GM21786 (cell line): ENCODE data around the gene MAPK4.

Source experiments
- ATAC-seq: cut with Tn5 transposase; IDR thresholded peaks from one replicate; pipeline ENCODE4 v1.9.1; 2021; ENCODE audit not compliant: unreplicated experiment

MAPK4 gene

GRCh38 chr18:50622865-50623393, 63.0 kb downstream of the MAPK4 start:
- ATAC-seq, result no peak

GRCh38 chr18:50623694-50624352, 63.9 kb downstream of the MAPK4 start:
- no peak for ATAC-seq

GRCh38 chr18:50624981-50625380, 65.1 kb downstream of the MAPK4 start:
- no peak for ATAC-seq

GRCh38 chr18:50626317-50626716, 66.4 kb downstream of the MAPK4 start:
- no peak for ATAC-seq

GRCh38 chr18:50627594-50628532, 68.0 kb downstream of the MAPK4 start:
- no peak for ATAC-seq

- no peak for ATAC-seq
These were observed 68.6 kb downstream of the MAPK4 start for GRCh38 chr18:50628533-50628905.

GRCh38 chr18:50629148-50629631, 69.3 kb downstream of the MAPK4 start:
- ATAC-seq, result no peak

GRCh38 chr18:50630895-50631294, 71.0 kb downstream of the MAPK4 start:
- ATAC-seq, result no peak

GRCh38 chr18:50632895-50633515, 73.1 kb downstream of the MAPK4 start:
- no peak for ATAC-seq

- ATAC-seq, result no peak
These were observed 74.1 kb downstream of the MAPK4 start for GRCh38 chr18:50633992-50634391.

- ATAC-seq, result no peak
These were observed 76.6 kb downstream of the MAPK4 start for GRCh38 chr18:50636366-50637057.

- no peak for ATAC-seq
These were observed 78.4 kb downstream of the MAPK4 start for GRCh38 chr18:50638016-50638883.

- ATAC-seq, result no peak
These were observed 79.1 kb downstream of the MAPK4 start for GRCh38 chr18:50638884-50639420.

- ATAC-seq, result no peak
These were observed 79.8 kb downstream of the MAPK4 start for GRCh38 chr18:50639711-50640110.

GRCh38 chr18:50642439-50642838, 82.6 kb downstream of the MAPK4 start:
- ATAC-seq, result no peak

GRCh38 chr18:50644146-50644545, 84.3 kb downstream of the MAPK4 start:
- ATAC-seq, result no peak

GRCh38 chr18:50644807-50645206, 84.9 kb downstream of the MAPK4 start:
- ATAC-seq, result no peak

GRCh38 chr18:50647237-50647636, 87.3 kb downstream of the MAPK4 start:
- no peak for ATAC-seq

GRCh38 chr18:50647792-50648191, 87.9 kb downstream of the MAPK4 start:
- no peak for ATAC-seq

- no peak for ATAC-seq
These were observed 89.9 kb downstream of the MAPK4 start for GRCh38 chr18:50649821-50650220.
